GM19468 (cell line): ENCODE measurements around the gene SYNJ2.

ENCODE experiments used
- ATAC-seq: cut with Tn5 transposase; IDR thresholded peaks from one replicate; pipeline ENCODE4 v1.9.1; 2021; ENCODE audit warnings: mild to moderate bottlenecking, moderate library complexity, moderate number of reproducible peaks; ENCODE audit not compliant: unreplicated experiment; ENCODE audit errors: extremely low read depth

Gene SYNJ2

DNA sequence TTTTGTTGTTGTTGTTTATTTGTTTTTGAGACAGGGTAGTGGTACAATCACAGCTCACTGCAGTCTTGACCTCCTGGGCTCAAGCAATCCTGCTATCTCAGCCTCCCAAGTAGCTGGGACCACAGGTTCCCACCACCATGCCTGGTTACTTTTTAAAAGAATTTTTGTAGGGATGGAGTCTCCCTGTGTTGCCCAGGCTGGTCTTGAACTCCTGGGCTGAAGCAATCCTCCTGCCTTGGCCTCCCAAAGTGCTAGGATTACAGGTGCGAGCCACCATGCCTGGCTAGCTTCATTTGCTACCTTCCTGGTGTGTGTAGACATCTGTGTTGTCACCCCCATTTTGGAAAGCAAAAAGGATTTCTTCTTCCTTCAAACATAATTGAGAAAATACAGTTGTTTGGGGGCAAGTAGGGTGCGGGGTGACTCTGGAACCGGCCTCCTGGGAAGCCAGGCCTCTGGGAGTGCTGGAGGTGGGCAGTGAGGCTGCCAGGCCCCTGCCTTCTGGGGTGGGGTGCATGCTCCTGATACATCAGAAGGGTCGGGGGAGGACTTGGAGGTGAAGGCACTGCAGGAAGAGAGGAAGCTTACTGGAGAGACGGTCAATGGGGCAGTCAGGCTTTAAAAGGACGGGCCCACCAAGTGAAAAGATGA, 28.4 kb downstream of the SYNJ2 start:
- no peak for ATAC-seq

DNA sequence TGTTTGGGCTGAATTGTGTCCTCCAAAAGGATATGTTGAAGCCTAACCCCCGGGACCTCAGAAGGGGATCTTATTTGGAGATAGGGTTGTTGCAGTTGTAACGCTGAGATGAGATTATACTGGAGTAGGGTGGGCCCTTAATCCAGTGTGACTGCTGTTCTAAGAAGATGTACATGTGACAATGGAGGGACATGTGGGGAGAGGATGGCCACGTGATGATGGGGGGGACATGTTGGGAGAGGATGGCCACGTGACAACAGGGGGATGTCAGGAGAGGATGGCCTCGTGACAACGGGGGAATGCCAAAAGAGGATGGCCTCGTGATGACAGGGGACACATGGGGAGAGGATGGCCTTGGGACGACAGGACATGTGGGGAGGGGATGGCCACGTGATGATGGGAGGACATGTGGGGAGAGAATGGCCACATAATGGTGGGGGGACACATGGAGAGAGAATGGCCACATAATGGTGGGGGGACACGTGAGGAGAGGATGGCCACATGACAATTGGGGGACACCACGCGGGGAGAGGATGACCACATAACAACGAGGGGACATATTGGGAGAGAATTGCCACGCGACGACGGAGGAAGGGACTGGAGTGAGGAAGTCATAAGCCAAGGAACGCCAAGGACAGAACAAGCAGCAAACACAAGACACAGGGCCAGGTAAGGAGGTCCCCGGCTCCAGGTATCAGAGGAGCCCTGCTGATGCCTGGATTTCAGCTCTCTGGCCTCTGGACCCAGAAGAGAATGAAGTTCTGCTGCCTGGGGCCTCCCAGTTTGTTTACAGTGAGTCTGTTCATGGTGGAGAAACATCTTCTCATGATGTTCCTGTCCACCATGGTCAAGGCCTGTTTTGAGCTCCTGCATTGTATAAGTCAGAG, 29.2 kb downstream of the SYNJ2 start:
- ATAC-seq: no peak

DNA sequence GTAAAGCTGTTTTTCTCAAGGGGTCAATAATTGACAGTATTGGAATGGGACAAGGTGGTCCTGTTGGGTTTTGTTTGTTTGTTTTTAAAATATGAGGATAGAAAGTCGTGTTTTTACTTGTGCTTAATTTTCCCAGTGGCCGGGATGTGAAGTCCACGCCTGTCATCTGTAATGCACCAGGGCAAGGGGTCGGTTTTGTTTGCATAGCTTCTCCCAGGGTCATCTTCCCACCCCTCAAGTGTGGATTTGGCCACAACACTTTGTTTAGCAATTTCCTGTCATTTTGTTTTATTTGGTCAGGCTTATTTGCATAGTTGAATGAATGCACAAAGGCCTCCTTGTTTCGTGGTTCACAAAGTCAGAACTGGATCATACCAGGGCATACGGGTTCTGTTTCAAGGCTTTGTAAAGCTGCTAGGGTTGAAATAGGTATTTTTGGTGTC, 29.8 kb downstream of the SYNJ2 start:
- ATAC-seq: no peak

DNA sequence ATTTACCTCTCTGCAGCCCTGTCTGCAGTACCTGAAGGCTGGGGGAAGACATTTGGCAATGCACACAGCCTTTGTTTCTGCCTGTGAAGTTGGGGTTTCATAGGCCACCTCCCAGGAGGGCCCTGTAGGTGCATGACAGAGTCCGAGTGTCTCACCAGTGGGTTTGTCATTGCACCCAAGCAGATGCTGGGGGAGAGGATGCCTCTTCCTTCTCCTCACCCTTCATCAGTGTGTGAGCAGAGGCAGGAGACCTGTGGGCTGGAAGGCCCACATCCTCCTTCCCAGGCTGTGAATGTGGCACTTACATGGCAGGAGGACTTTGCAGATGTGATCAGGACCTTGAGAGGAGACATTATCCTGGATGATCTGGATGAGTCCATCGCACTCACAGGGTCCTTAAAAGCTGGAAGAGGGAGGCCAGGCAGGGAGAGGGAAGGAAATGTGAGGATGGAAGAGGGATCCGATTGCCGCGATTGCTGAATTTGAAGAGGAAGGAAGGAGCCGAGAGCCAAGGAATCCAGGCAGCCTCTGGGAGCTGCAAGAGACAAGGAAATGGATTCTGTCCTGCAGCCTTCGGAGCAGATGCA, 30.4 kb downstream of the SYNJ2 start:
- no peak for ATAC-seq

DNA sequence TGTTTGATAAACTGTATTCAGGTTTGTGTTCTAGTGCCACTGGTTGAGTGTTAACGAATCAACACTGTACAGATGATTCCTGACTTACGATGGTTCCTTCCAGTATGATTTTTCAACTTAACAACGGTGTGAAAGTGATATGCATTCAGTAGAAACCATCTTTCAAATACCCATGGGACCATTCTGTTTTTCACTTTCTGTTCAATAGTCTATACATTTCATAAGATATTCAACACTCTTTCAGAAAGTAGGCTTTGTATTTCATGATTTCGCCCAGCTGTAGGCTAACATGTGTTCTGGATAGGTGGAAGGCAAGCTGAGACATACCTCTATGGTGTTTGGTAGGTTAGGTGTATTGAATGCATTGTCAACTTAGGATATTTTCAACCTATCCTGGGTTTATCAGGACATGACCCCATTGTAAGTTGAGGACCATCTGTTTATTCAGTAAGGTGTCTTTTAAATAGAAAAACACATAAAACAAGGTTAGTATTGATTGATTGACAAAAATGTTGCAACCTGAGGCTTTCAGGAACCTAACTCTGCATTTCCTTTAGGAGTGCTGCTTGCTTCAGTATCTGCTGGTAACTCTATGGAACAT, 32.3 kb downstream of the SYNJ2 start:
- ATAC-seq: peak; percentile 37

DNA sequence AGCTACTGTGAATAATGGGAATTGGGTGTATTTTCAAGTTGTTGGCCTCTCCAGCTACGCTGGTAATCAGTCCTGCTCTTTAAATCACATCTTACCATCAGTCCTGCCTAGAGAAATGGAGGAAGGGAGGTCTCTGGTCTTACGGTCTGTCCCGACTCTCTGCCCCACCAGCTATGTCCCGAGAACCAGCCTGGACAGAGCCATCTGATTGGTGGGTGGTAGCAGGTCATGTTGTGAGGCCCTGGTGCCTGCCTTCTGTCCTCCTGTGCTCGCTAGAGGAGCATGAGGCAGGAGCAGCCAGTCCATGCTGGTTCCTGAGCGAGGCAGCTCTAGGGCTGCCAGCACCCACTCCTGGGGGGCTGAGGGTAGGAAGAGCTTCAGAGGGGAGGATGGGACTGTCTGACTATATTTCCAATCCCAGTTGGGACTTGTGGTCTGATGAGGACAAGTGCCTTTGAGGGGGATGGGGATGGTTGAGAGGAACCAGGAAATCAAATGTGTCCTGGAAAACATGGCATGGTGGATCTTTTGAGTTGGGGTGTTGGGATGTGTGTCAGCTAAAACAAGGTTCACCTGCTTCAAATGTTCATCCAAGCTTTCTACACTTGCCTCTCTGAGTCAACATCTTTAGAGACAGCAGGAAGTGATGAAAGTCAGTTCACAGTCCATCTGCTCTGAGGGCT, 33.0 kb downstream of the SYNJ2 start:
- ATAC-seq: no peak

DNA sequence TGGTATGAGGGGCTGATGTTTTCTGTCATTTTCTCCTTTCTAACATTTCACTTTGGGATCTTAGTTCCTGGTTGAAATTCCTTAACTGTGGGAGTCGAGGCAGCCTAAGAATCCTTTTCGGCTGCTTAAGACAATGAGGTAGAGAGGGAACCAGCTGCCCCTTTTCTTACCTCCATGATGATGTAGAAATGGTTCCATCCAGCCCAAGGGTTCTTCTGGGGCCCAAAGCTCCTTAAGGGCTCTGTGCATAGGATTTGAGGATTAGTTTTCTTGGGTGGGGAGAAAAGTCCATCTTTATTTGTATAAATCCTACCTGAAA, 33.5 kb downstream of the SYNJ2 start:
- no peak for ATAC-seq

DNA sequence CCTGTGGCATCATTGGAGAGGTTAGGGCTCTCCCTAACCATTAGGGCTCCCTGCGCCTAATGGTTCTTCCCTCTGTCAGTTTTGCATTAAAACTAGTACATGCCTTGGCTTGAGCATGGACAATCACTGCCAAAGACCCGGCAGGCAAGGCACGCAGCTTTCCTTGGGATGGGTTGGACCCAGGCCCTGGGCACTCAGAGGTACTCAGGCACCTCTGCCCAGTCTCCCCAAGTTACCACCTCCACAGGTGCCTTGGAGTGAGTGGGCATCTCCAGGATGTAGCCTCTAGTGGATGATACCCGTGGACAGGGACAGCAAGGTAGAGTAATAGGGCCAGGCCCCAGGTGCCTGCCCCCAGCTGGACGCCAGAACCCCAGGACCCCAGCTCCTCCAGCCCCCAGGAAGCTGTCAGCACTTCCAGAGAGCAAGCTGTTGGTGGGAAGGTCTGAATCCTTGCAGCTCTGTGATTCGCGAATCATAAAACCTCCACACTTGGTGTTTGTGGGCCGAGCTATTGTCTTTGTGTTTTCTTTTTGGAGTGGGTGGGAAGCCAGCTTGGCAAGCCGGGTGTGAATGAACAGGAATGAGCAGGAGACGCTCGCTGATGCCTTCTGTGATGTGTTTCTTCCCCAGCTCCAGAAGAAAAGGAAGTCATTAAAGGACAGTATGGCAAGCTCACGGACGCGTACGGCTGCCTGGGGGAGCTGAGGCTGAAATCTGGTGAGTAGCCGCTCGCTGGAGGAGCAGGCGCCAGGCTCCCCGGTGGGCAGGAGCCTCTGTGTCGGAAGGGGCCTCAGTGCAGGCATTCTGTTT, 35.1 kb downstream of the SYNJ2 start:
- ATAC-seq: no peak

DNA sequence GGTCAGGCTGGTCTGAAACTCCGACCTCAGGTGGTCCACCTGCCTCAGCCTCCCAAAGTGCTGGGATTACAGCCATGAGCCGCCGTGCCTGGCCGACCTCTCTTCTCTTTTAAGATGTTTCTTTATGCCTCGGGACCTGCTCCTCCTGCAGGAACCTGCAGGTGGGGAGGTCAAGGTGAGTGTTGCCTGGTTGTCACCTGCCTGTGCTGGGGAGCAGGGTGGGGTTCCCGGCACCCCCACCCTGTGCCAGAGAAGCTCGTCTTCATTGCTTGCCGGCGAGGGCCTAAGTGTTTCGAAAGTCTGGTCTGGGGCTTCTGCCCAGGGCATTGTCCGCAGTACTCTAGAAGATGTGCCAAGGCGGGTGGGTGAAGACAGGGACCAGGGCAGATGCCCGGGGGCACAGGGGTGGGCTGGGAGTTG, 36.0 kb downstream of the SYNJ2 start:
- no peak for ATAC-seq

DNA sequence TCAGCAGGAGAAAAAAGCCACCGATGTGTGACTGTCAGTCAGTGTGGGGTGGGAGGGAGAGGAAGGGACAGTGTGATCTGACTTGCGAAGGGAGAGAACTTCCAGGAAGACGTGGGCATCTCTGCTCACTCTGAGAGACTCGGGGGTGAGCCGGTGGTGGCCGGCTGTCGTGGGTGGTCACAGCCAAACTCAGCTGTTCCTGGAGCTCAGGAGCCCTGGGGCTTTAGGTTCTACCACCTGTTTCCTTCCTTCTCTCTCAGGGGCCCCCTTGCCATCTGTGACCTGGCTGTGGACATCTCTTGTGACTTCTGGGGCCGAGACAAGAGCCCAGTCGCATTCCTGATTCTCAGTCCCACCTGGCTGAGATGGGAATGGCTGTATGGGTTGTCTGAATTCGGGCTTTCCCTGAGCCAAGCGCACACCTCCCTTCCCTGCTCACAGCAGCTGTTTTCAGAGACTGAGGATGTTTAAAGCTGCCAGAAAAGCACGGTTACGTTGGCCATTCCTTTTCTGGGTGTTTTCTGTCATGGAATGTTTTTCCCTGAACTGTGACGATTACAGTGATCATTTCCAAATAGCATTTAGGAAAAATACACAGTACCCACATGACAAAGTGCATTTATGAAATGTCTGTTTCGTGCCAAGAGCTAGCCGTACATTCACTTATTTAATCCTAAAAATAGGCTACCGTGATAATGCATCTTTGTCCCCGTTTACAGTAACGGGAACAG, 36.5 kb downstream of the SYNJ2 start:
- no peak for ATAC-seq

DNA sequence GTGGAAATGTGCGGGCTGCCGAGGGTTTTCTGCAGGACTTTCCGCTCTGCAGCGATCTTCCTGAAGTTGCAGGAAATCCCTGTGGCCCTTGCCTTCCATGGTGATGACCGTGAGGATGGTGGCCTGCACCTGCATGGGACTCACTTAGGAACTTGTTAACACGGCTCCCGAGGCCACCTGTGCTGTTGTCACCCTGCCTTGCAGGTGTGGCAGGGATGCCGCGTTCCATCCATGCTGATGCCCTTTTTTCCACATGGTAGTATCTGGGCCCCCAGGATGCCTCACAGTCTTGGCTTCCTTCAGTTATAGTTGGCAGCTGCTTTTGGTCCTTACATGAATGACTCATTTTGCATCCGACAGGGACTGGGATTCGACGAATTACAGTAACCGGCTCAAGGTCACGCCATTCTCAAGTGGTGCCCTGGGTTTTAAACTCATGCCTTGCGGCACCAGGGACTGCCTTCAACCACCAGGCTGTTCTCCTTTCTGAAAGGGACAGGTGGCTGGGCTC, 37.2 kb downstream of the SYNJ2 start:
- no peak for ATAC-seq

DNA sequence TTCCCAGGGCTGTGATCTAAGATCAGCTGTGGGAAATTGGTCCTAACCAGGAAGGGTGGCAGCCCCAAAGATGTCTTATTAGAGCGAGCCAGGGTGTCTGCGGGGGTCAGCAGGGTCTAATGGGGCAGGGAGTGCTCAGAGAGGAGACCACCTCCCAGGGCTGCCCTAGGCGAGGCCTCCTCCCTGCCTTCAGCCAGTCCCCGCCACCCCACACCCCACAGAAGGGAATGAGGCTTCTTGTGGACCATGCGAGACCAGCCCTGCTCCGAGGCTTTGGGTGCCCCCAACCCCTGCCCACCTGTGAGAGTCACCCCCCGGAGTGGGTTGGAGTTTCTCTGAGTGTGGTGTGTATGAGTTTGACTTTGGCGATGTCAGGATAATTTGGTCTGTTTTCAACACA, 37.8 kb downstream of the SYNJ2 start:
- no peak for ATAC-seq

DNA sequence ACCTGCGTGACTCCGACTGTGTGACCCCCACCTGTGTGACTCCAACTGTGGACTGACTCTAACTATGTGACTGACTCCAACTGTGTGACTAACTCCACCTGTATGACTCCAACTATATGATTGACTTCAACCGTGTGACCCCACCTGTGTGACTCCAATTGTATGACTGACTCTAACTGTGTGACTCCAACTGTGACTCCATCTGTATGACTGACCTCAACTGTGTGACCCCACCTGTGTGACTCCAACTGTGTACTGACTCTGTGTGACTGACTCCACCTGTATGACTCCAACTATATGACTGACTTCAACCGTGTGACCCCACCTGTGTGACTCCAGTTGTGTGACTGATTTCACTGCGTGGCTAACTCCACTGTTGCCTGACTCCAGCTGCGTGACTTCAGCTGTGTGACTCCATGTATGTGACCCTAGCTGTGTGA, 38.6 kb downstream of the SYNJ2 start:
- no peak for ATAC-seq

DNA sequence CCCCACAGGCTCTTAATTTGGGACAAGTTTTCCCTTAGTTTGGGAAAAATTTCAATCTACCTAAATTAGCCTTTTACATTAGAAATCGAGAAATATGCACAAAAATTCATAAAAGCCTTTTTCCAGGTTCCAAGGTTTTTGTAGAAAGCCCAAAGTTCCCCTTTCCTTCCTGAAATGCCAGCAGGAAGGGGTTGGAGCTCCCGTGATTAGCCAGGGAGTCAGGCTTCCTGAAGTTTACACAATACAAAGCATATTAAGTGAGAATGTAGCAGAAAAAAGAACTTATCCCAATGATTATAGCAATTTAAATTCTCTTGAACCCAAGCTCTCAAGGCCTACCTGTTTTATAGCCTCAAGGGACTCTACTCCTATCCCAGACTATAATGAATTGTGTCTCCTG, 39.1 kb downstream of the SYNJ2 start:
- no peak for ATAC-seq

DNA sequence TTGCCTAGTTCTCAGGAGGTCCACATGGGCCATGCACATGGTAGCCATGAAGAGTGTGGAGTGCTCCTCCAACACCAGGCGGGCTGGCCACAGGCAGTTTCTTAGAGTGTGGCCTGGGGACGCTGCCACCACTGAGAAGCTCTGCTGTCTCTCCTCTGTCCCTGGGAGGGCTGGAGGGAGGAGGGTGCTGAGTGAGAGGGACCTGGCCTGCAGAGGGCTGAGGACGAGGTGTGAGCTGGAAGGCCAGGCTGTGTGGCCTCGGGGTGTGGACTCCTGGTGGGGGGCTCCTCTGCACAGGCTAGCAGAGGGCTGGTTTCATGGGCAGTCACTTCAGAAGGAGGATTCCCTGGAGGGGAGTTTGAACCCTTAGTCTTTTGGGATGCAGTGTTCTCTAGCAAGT, 39.7 kb downstream of the SYNJ2 start:
- no peak for ATAC-seq

DNA sequence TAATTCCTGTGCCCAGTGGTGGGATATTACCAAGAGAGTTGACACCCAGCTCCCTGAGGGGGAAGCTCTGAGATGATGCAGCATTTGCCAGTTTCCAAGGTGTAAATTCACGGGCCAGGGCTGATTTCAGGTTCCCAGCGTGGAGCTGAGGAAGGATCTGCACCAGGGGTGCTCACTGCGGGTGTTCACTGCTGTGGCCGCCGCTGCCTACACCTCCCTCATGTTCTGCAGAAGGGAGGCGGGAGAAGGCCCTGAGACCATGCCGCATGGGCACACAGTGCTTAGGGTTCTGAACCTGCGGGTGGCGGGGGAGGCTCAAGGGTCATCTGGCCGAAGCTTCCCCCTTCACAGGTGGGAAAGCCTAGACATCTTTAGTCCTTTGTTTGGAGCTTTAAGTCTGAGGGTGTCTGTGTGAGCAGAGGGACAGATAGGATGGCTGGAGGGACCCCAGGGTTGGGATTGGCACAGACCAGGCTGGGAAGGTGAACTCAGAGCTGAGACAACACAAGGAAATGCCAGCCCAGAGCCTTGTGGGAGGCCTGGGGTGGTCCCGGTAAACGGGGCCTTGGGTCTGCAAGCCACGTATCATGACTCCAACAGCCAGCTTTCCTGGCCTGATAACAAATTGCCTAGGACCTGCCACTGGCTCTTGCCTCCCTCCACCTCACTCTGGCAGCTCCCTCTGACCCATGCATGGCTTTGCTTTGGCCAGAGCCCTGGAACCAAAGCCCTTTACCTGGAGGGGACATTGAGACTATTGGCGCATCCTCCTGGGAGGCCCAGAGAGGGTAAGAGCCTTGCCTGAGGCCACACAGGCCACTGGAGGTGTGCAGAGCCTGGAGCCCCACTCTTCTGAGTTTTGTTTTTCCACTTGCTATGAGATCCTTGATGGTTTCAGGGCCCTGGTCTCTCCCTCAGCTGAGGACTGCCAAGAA, 40.4 kb downstream of the SYNJ2 start:
- ATAC-seq: no peak

DNA sequence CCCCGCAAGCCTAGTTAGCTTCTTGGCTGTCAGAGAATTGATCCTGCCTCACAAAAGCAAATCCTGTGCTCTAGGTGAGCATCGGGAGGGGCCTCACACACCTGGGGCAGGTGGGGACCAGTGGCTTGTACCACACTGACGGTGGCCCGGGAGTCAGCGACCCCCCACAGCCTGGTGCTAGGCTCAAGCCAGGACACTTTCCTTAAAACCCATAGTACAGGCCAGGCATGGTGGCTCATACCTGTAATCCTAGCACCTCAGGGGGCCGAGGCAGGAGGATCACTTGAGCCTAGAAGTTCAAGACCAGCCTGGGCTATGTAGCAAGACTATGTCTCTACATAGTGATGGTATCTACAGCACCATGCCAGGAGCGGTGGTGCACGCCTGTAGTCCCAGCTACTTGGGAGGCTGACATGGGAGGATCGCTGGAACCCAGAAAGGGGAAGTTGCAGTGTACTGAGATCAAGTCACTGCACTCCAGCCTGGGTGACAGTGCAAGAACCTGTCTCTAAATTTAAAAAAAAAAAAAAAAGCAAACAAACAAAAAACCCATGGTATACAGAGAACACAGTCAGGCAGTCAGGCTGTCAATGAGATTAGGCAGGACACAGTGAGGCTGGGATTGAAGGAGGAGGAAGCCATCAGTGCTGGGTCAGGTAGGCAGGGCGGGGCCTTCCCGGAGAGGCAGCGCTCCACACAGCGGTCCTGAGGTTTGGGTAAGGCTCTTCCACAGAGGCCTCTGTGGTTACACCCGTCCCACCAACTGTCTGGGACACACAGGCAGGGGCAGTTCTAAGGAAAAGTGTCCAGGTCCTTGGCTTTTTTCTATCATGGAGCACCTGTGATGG, 41.3 kb downstream of the SYNJ2 start:
- ATAC-seq: no peak
